Measurements from ENCODE around the gene TPCN2.
"Not testable (repeated sequence)": the region's sequence is repeated elsewhere in the genome, so short reads cannot be mapped to it uniquely, and the experiment has no call there.

Gene TPCN2

DNA sequence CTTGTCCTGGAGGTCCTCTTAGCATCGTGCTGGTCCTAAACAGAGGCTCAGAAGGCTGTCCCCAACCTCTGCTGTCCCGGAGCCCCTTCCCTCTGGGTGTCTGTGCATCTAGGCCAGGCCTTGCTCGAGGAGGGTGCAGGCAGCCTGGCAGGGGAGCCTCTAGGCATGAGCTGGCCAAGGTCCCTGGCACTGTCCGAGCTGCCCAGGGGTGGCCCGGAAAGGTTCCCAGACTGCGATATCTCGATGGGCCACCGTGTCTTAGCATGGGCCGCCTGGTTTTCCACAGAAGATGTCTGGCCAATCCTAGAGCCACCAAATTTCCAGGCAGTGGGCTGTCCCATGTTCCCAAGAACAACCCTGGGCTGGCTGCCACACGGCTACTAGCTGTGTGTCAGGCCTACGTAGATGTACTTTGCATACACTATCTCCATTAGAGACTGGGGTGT is 82.4 kb downstream of the TPCN2 start:
- DNase-seq (ENCODE audit: low spot score) = no peak

GRCh38 chr11:69131644-69132300 is 83.0 kb downstream of the TPCN2 start:
- peak; percentile 63 for DNase-seq (ENCODE audit: low spot score)

GRCh38 chr11:69132301-69132670 is 83.6 kb downstream of the TPCN2 start:
- no peak for DNase-seq (ENCODE audit: low spot score)

DNA sequence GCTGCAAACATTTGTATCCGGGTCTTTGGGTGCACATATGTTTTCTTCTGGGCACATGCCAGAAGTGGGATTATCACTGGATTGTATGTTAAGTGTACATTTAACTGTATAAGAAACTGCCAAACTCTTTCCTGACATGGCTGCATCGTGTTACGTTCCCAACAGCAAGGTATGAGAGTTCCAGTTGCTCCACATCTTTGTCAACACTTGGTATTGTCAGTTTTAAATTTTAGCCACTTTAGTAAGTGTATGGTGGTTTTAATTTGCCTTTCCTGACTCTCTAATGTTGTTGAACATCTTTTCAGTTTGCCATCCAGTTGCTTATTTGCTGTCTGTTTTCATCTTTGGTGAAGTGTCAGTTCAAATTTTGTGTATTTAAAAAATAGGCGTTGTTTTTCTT is 84.5 kb downstream of the TPCN2 start:
- DNase-seq (ENCODE audit: low spot score) = no peak

DNA sequence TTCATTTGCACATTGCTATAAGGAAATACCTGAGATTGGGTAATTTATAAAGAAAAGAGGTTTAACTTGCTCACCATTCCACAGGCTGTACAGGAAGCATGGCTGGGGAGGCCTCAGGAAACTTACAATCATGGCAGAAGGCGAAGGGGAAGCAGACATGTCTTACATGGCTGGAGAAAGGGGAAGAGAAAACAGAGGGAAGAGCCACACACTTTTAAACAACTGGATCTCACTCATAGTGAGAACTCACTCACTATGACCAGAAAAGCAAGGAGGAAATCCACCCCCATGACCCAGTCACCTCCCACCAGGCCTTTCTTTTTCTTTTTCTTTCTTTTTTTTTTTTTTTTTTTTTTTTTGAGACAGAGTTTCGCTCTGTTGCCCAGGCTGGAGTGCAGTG is 85.5 kb downstream of the TPCN2 start:
- DNase-seq (ENCODE audit: low spot score) = not testable (repeated sequence)

DNA sequence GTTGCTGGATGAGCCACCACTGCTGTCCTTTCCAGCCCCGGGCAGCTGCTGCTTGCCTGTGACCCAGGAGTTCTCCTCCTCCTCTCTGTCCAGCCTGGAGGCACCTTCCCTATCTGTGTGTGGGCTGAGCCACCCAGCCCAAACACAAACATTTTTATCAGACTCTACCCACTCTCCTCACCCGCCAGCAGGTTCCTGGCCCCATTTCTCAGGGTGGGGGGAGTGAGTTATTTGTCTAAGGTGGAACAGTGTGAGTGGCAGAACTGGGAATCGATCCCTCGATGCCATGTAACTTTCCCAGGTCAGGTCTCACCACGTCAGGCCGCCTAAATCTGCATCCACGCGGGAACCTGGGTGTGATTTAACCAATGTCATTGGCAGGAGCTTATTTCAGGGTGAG is 86.2 kb downstream of the TPCN2 start:
- DNase-seq (ENCODE audit: low spot score) = no peak

DNA sequence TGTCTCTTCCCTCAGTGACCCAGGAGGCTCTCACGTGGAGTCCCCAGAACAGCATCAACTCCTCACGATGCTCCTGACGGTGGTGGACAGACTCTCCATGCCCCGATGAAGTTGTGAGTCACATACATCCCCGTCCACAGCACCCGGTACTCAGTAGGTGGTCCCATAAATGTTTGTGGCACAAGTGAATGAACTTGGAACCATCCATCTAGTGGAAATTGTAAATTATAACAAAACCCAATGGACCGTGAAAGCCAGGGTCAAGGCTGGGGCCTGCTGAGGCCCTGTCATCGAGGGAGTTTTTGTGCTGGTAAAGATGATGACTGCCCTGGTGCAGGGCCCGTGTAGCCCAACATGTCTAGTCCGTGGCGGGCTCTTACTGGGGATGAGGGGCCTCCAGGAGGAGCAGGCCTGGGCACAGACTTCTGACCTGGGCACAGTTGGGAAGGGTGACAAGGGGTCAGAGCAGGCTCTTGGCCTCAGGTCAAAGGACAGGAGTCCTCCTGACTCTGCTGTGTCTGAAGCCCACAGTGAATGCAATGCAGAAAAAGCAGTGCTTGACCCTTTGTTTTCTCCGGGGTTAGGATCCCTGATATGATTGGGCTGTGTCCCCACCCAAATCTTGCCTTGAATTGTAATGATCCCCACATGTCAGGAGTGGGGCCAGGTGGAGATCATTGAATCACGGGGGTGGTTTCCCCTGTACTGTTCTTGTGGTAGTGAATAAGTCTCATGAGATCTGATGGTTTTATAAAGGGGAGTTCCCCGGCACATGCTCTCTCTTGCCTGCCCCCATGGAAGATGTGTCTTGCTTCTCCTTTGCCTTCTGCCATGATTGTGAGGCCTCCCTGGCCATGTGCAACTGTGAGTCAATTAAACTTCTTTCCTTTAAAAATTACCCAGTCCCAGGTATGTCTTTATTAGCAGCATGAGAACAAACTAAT is 87.0 kb downstream of the TPCN2 start:
- no peak for DNase-seq (ENCODE audit: low spot score)

GRCh38 chr11:69136471-69136870 is 87.7 kb downstream of the TPCN2 start:
- DNase-seq (ENCODE audit: low spot score) = no peak

DNA sequence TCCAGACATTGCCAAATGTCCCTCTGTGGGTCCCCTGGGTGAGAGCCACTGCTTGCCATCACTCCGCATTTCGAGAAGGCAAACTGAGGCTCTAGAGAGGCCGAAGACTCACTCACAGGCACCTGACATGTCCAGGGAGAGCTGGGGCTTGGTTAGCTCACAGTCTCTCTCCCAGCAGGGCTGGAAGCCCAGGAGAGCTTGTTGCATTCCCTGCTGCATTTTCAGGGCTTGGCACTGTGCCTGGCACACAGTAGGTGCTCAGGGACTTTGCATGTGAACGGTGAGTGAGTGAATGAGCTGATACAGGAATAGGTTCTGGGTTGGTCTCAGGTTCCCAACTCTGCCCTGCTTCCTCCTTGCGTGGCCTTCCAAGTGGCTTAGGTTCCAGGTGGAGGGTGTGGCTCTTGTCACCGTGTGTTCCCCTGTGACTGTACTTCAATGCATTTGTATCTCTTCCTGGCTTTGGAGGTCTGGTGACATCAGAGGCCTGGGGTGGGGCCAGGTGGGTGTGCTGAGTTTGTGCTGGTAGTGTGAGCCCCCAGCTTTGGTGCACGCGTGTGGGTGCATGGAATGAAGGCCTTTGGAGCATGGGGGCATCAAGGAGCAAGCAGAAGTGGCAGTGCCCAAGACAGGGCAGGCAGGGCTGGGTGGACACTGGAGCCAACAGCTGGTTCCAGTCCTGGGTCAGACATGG is 88.6 kb downstream of the TPCN2 start:
- no peak for DNase-seq (ENCODE audit: low spot score)

GRCh38 chr11:69138265-69138664 is 89.5 kb downstream of the TPCN2 start:
- no peak for DNase-seq (ENCODE audit: low spot score)

GRCh38 chr11:69140161-69140560 is 91.4 kb downstream of the TPCN2 start:
- DNase-seq (ENCODE audit: low spot score) = not testable (repeated sequence)

- no peak for DNase-seq (ENCODE audit: low spot score)
These were observed 91.9 kb downstream of the TPCN2 start for GRCh38 chr11:69140635-69141034.

DNA sequence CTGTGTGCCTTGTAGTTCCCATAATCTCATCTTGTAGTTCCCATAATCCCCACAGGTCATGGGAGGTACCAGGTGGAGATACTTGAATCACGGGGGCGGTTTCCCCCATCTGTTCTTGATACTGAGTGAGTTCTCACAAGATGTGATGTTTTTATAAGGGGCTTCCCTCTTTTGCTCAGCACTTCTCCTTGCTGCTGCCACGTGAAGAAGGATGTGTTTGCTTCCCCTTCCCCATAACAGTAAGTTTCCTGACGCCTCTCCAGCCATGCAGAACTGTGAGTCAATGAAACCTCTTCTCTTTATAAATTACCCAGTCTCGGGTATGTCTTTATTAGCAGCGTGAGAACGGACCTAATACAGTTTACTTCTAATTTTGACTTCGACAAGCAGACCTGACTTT is 93.0 kb downstream of the TPCN2 start:
- DNase-seq (ENCODE audit: low spot score) = no peak

- no peak for DNase-seq (ENCODE audit: low spot score)
These were observed 94.2 kb downstream of the TPCN2 start for GRCh38 chr11:69142895-69143294.

- no peak for DNase-seq (ENCODE audit: low spot score)
These were observed 95.8 kb downstream of the TPCN2 start for GRCh38 chr11:69144316-69145049.

- DNase-seq (ENCODE audit: low spot score) = no peak
These were observed 96.3 kb downstream of the TPCN2 start for GRCh38 chr11:69145050-69145380.

- no peak for DNase-seq (ENCODE audit: low spot score)
These were observed 99.6 kb downstream of the TPCN2 start for GRCh38 chr11:69148377-69148762.

- DNase-seq (ENCODE audit: low spot score) = no peak
These were observed 100.1 kb downstream of the TPCN2 start for GRCh38 chr11:69148806-69149205.

- DNase-seq (ENCODE audit: low spot score) = not testable (repeated sequence)
These were observed 100.8 kb downstream of the TPCN2 start for GRCh38 chr11:69149338-69150045.

GRCh38 chr11:69150175-69150574 is 101.4 kb downstream of the TPCN2 start:
- DNase-seq (ENCODE audit: low spot score) = no peak

DNA sequence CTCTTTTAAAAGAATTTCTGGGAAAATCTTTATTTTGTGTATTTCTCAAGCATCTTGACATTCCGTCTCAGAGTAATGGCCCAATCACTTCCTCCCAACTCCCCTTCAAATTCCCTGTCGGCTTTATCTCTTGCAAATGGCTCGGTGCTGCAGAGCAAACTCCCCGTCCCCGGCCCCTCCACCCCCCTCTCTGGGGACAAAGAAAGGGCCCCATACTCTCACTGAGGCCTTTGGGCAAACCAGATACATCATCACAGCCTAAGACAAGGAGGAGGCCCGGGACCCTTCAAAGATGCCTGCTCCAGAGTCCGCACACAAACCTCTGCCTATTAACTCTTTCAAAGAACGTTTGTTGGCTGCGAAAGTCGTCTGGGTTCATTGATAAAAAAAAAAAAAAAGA is 103.1 kb downstream of the TPCN2 start:
- no peak for DNase-seq (ENCODE audit: low spot score)

Data from D341Med (cell line).